K562 (cell line): ENCODE measurements around the gene VPS33A. TPM values are rescaled to one million over a fixed set of nuclear protein-coding genes. Genes with fewer than 3 reads are reported as not detected.
A peak's percentile ranks its signal among the peaks of the same experiment; 100 is the strongest.

Experiments
- ATAC-seq: fragments of 200-7000 bp; cut with Tn5 transposase; 3 replicates; pipeline ENCODE4 v1.9.1; 2020; ENCODE audit warnings: moderate library complexity
- BruUV-seq: library from RNA; stranded (reverse); fragments of 400-500 nt; replicated peaks from 2 replicates; lab custom pipeline; 2021; lab: Mats Ljungman, UMichigan
- CTCF ChIA-PET: fragments of 300-600 bp; formaldehyde crosslinking; extraction: SDS; loops from one replicate; lab custom pipeline; 2021; ENCODE audit warnings: low intra/inter-chr PET ratio; lab: Yijun Ruan, JAX
- POLR2A ChIA-PET: fragments of 300-600, 350-650 bp; sonication (Branson Sonifier 250); formaldehyde crosslinking; extraction: SDS; loops from one replicate; lab custom pipeline; 2021; ENCODE audit warnings: antibody characterized with exemption, inconsistent platforms; lab: Yijun Ruan, JAX
- DNase-seq, 4 experiments: peaks; one replicate each; pipeline versions ENCODE4 v3.0.0 to v3.0.0-alpha.2; 2011 to 2018; ENCODE audit warnings: low spot score in 3 of 4, mixed read lengths in 3 of 4; ENCODE audit errors: extremely low read depth in 1 of 4
- FAIRE-seq: peaks from 2 replicates; lab custom pipeline; 2011; peaks lifted over from hg19 to GRCh38; lab: Jason Lieb, UNC
- H2AFZ ChIP-seq: 2 replicates; pipeline ENCODE4 v1.6.0; 2011; ENCODE audit warnings: low read depth, low read length, control low read depth, inconsistent platforms
- H3K27ac ChIP-seq: fragments of 200-600 bp; 3 replicates; pipeline ENCODE4 v1.8.0; 2011; ENCODE audit warnings: low read depth, mild to moderate bottlenecking, control low read depth, inconsistent platforms, low read length, moderate library complexity, mixed read lengths; ENCODE audit errors: extremely low read depth
- H3K27me3 ChIP-seq, 2 experiments: fragments of 300-600 bp in 1 of 2; 2 replicates in 1 of 2; 3 replicates in 1 of 2; pipeline versions ENCODE4 v1.6.0 to v1.8.0; 2011; ENCODE audit warnings: inconsistent platforms in 2 of 2, low read length in 2 of 2, mild to moderate bottlenecking in 1 of 2, mixed read lengths in 1 of 2, moderate library complexity in 1 of 2; ENCODE audit not compliant: control insufficient read depth in 2 of 2, insufficient read depth in 2 of 2
- H3K36me3 ChIP-seq: fragments of 300-600 bp; 3 replicates; pipeline ENCODE4 v1.8.0; 2011; ENCODE audit warnings: mild to moderate bottlenecking, low read length, inconsistent platforms; ENCODE audit not compliant: control insufficient read depth, insufficient read depth
- H3K4me1 ChIP-seq, 2 experiments: fragments of 200-600 bp in 1 of 2; replicated peaks in 1 of 2; 2 replicates in 1 of 2; 3 replicates in 1 of 2; pipeline versions ENCODE4 v1.5.1 to v1.8.0; 2011; ENCODE audit warnings: inconsistent platforms in 2 of 2, low read length in 2 of 2, mild to moderate bottlenecking in 1 of 2, mixed read lengths in 1 of 2, moderate library complexity in 1 of 2; ENCODE audit not compliant: control insufficient read depth in 2 of 2, insufficient read depth in 2 of 2
- H3K4me2 ChIP-seq: 2 replicates; pipeline ENCODE4 v1.6.1; 2011; ENCODE audit warnings: low read length, control low read depth, inconsistent platforms, mixed read lengths; ENCODE audit not compliant: insufficient read depth
- H3K4me3 ChIP-seq: fragments of 200-600 bp; sonication (generic), shearing (Covaris generic); 2 replicates; pipeline ENCODE4 v1.5.1; 2016; ENCODE audit warnings: control low read depth, inconsistent platforms
- H3K79me2 ChIP-seq: fragments of 200-600 bp; 3 replicates; pipeline ENCODE4 v1.8.0; 2011; ENCODE audit warnings: low read length, inconsistent platforms; ENCODE audit not compliant: control insufficient read depth, insufficient read depth
- H3K9ac ChIP-seq, 2 experiments: 2 replicates each; pipeline versions ENCODE4 v1.6.0 to v1.6.1; 2011; ENCODE audit warnings: low read depth in 2 of 2, low read length in 2 of 2, control low read depth in 1 of 2, inconsistent platforms in 1 of 2, mild to moderate bottlenecking in 1 of 2, mixed read lengths in 1 of 2; ENCODE audit not compliant: insufficient read depth in 1 of 2
- H3K9me1 ChIP-seq: one replicate; pipeline ENCODE4 v1.6.0; 2011; ENCODE audit warnings: inconsistent platforms, mild to moderate bottlenecking, low read length, moderate library complexity; ENCODE audit not compliant: control insufficient read depth, insufficient read depth
- H3K9me3 ChIP-seq: replicated peaks from 2 replicates; pipeline ENCODE4 v1.5.1; 2011; ENCODE audit warnings: low read depth, low read length, inconsistent platforms; ENCODE audit not compliant: control insufficient read depth, insufficient read depth
- H4K20me1 ChIP-seq: replicated peaks from 2 replicates; pipeline ENCODE4 v1.6.1; 2011; ENCODE audit warnings: low read length, inconsistent platforms, mixed read lengths; ENCODE audit not compliant: control insufficient read depth, insufficient read depth
- ATF2 ChIP-seq: sonication (generic); formaldehyde crosslinking; IDR thresholded peaks from 2 replicates; pipeline ENCODE4 v1.8.1; 2022; ENCODE audit warnings: missing genetic modification reagents
- BHLHE40 ChIP-seq: IDR thresholded peaks from 2 replicates; pipeline ENCODE4 v1.6.1; 2011; ENCODE audit warnings: low read length, improper control_type of control experiment
- CCNT2 ChIP-seq: IDR thresholded peaks from 2 replicates; pipeline ENCODE4 v1.6.1; 2011; ENCODE audit warnings: borderline replicate concordance, low read depth, mild to moderate bottlenecking, moderate library complexity, mixed read lengths, low read length; ENCODE audit not compliant: insufficient read length; ENCODE audit errors: extremely low read depth
- CREB3 ChIP-seq: fragments of 450-650 bp; conservative IDR thresholded peaks from 2 replicates; pipeline ENCODE4 v1.6.1; 2016; ENCODE audit warnings: missing genetic modification characterization, low read depth, mild to moderate bottlenecking, missing compliant biosample characterization, moderate library complexity
- EGR1 ChIP-seq: fragments of 450-650 bp; conservative IDR thresholded peaks from 2 replicates; pipeline ENCODE4 v1.6.1; 2017; ENCODE audit warnings: mild to moderate bottlenecking
- EWSR1 ChIP-seq: fragments of 450-650 bp; IDR thresholded peaks from 2 replicates; pipeline ENCODE4 v1.6.1; 2018; ENCODE audit warnings: borderline replicate concordance, mild to moderate bottlenecking, low read depth, moderate library complexity; ENCODE audit not compliant: partially characterized antibody
- FOXK1 ChIP-seq: sonication (generic); formaldehyde crosslinking; IDR thresholded peaks from 2 replicates; pipeline ENCODE4 v1.8.0; 2022; ENCODE audit warnings: missing genetic modification reagents, mild to moderate bottlenecking, borderline replicate concordance
- MLLT1 ChIP-seq, 2 experiments: fragments of 450-650 bp; IDR thresholded peaks; 2 replicates each; pipeline ENCODE4 v1.6.1; 2016
- MNT ChIP-seq, 2 experiments: fragments of 450-650 bp; conservative IDR thresholded peaks; 2 replicates each; pipeline ENCODE4 v1.6.1; 2017; ENCODE audit warnings: mild to moderate bottlenecking in 2 of 2, moderate library complexity in 2 of 2
- MYC ChIP-seq, 2 experiments: fragments of 250-450 bp in 1 of 2; sonication (Bioruptor Pico) in 1 of 2; IDR thresholded peaks; 2 replicates each; pipeline versions ENCODE4 v1.5.1 to v1.6.1; 2012 to 2021; ENCODE audit warnings: low read depth in 2 of 2, borderline replicate concordance in 1 of 2, improper control_type of control experiment in 1 of 2, low read length in 1 of 2, mild to moderate bottlenecking in 1 of 2, moderate library complexity in 1 of 2
- PML ChIP-seq: IDR thresholded peaks from 2 replicates; pipeline ENCODE4 v1.6.1; 2012; ENCODE audit warnings: low read length, inconsistent platforms
- POLR2G ChIP-seq: fragments of 200-400 bp; formaldehyde crosslinking; IDR thresholded peaks from 2 replicates; pipeline ENCODE4 v1.6.1; 2017; ENCODE audit warnings: low read depth, mild to moderate bottlenecking, antibody characterized with exemption, low read length, moderate library complexity
- RAD51 ChIP-seq: fragments of 450-650 bp; IDR thresholded peaks from 2 replicates; pipeline ENCODE4 v1.7.1; 2016; ENCODE audit warnings: low read depth, mild to moderate bottlenecking, borderline replicate concordance
- RBFOX2 ChIP-seq: fragments of 200-400 bp; formaldehyde crosslinking; IDR thresholded peaks from 2 replicates; pipeline ENCODE4 v1.6.1; 2017; ENCODE audit warnings: low read depth, mild to moderate bottlenecking, low read length, moderate library complexity
- WGBS: fragments of 100-300 bp; shearing (Covaris generic); methylation state at CpG from one replicate; pipeline ENCODE4 v1.1.6; 2016; ENCODE audit warnings: low coverage, mixed read lengths; ENCODE audit not compliant: insufficient coverage; ENCODE audit errors: missing lambda C conversion rate; 5-methylcytosine and 5-hydroxymethylcytosine counted together
- in situ Hi-C: fragments of 300-500 bp; cut with MboI; formaldehyde crosslinking; loops from 4 replicates; pipeline ENCODE4 v1.15.0; 2018; ENCODE audit warnings: inconsistent platforms, mixed read lengths
- intact Hi-C: fragments of 100-400 bp; cut with micrococcal nuclease; formaldehyde crosslinking; loops from 2 replicates; pipeline ENCODE4 v1.14.2; 2022
- polyA plus RNA-seq, 8 experiments: library from polyadenylated mRNA; depleted of rRNA in 4 of 8; stranded (reverse) in 5 of 8; unstranded in 3 of 8; fragments of >200 nt; fragmentation: Nextera tagmentation in 2 of 8; fragmentation: Illumina TruSeq in 1 of 8; extraction: Ambion mirVana in 2 of 8; extraction: Trizol in 1 of 8; gene quantifications; 2 replicates each; pipeline versions ENCODE4 v1.2.1 to v1.2.3, GENCODE V29; 2011 to 2014; ENCODE audit warnings: inconsistent platforms in 1 of 8, missing spikeins in 1 of 8
- total RNA-seq, 7 experiments: library from RNA; depleted of rRNA in 6 of 7; stranded (reverse); fragments of >200 nt in 6 of 7; fragmentation: Illumina TruSeq in 2 of 7; extraction: Trizol in 2 of 7; gene quantifications; 2 replicates each; pipeline versions ENCODE4 v1.2.1 to v1.2.3, GENCODE V29; 2011 to 2021; ENCODE audit warnings: low replicate concordance in 1 of 7

The VPS33A gene
- total and polyA plus RNA-seq, 9 of the 15 experiments (the other 6 are each of a cell fraction or from before 2014, with no cell fraction given): 10.6 to 34.3 (median 25.3) TPM

- H3K4me2 ChIP-seq: no peak overlapping the region
- ChIA-PET CTCF (no interaction called here), POLR2A (interaction anchor here (0.6 to 11.2 kb wide), 7 partner anchors 8 to 152 kb away, joined by 3 to 149 read pairs (median 3); partner anchors contain the start of gene DIABLO)
- H3K9me3 ChIP-seq: no peaks in the 10 kb centered on the region
- intact Hi-C loops (no loop called here), in situ Hi-C loops (no loop called here)
- no peaks in the 10 kb centered on the region for H3K27me3 ChIP-seq
- peaks cover 7 to 44% of the 10 kb centered on the region in 2 experiments; a peak in 3 of 5 replicates for H3K4me1 ChIP-seq
- BruUV-seq: no TSS peak
- no peak overlapping the region for H3K4me3 ChIP-seq
- H3K36me3 ChIP-seq: peaks cover 37% of the 10 kb centered on the region
- WGBS: 74% methylated on average over 25 of the region's 27 CpGs
- H3K27ac ChIP-seq: no peak overlapping the region
- DNase-seq (no peak), ATAC-seq (peak; percentile 12), FAIRE-seq (no peak)
- H3K79me2 ChIP-seq: no peaks in the 10 kb centered on the region
- H4K20me1 ChIP-seq: no peaks in the 10 kb centered on the region; the same call in 1 of the 2 replicates
- no peaks in the 10 kb centered on the region for H3K9me1 ChIP-seq
- peak overlapping the region in 1 of 2 experiments; percentile 71; a peak in 1 of 4 replicates for H3K9ac ChIP-seq
- no peak overlapping the region for H2AFZ ChIP-seq
- TF ChIP-seq ATF2 (CRISPR knock-in tag): no peak
- no peak for TF ChIP-seq EWSR1
- peak; percentile 38 to 61; a peak in 1 of 4 replicates for TF ChIP-seq MNT (conservative IDR thresholded peaks at IDR 0.05)
- peak; percentile 58; the same call in 1 of the 2 replicates for TF ChIP-seq RAD51
- peak; percentile 22; the same call in 1 of the 2 replicates for TF ChIP-seq MYC (IDR thresholded peaks at IDR 0.05; ENCODE audit: low read depth, low read length)
- TF ChIP-seq MYC (CRISPR knock-in tag; IDR thresholded peaks at IDR 0.05; ENCODE audit: borderline replicate concordance, low read depth): no peak
- TF ChIP-seq PML: no peak
- TF ChIP-seq RBFOX2: peak; percentile 42; the same call in 1 of the 2 replicates
- TF ChIP-seq MLLT1 (IDR thresholded peaks at IDR 0.05): 0 out of 4 replicates have a peak, but pooled peaks of 1 of the 2 experiments have one; percentile 28
- no peak for TF ChIP-seq EGR1
- TF ChIP-seq BHLHE40: peak; percentile 50; the same call in 1 of the 2 replicates
- peak; percentile 73 for TF ChIP-seq POLR2G
- no peak for TF ChIP-seq FOXK1 (CRISPR knock-in tag)
- peak; percentile 28 for TF ChIP-seq CCNT2
- no peak for TF ChIP-seq CREB3 (tag)
Measured at GRCh38 chr12:122206111-122206881, 60.0 kb downstream of the VPS33A start.
